ENCODE results near the gene LARGE1. TPM values are rescaled to one million over a fixed set of nuclear protein-coding genes. Genes with fewer than 3 reads are reported as not detected.

Gene LARGE1
- total RNA-seq, 1 experiment from 2014 or later, result 1.5 TPM

DNA sequence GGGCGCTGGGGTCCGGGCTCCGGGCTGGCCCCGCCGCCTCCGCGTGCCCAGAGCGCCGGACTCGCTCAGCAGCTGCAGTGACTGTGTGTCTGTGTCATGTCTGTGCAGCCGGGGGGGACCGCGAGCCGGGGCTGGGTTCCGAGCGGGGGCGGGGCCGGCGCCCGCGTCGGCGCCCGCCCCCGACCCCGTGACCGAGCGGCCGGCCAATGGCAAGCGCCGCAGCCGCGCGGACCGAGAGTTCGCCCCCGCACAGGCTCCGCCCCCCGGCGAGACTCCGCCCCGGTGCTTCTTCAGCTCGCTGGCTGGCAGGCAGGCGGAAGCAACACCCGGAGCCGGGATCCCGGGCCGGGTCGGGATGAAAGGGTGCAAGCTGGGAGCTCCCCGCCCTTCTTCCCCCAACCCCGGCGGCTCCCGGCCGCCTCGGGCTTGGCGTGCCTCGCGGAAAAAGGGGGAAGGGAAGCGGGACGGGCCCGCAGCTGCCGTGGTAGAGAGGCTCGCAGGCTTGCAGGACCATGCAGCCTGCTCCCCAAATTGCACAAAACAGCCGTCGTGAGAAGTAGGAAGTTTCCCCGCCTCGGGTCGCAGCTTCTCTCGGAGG is 750 bp upstream of the LARGE1 start:
- Histone ChIP-seq H4K20me1 (ENCODE audit: insufficient read depth) (no peaks in the 10 kb centered on the region), H3K4me1 (ENCODE audit: control insufficient read depth in 1 of 2, insufficient read depth in 2 of 2, low read length in 2 of 2) (peaks cover 0 to 7% of the 10 kb centered on the region in 2 experiments; a peak in 1 of 4 replicates), H3K9me2 (ENCODE audit: insufficient read depth) (no peaks in the 10 kb centered on the region), H2AFZ (ENCODE audit: low read depth, low read length, poor library complexity, severe bottlenecking) (no peak overlapping the region), H3K79me2 (ENCODE audit: insufficient read depth, low read length) (no peaks in the 10 kb centered on the region), H3K27ac (ENCODE audit: low read depth, low read length) (no peak overlapping the region), H3K36me3 (ENCODE audit: control insufficient read depth in 1 of 2, insufficient read depth in 2 of 2, low read length in 2 of 2) (no peaks in the 10 kb centered on the region), H3K4me3 (replicated peaks in 1 of 2; ENCODE audit: low read depth in 1 of 2, low read length in 2 of 2) (peak overlapping the region; percentile 26 to 42; a peak in 3 of 4 replicates), H3K4me2 (ENCODE audit: low read length) (peak overlapping the region; percentile 71), H3K9ac (ENCODE audit: low read length) (no peak overlapping the region), H3K27me3 (ENCODE audit: insufficient read depth, low read length) (0 out of 2 replicates have a peak, but pooled peaks cover 6% of the 10 kb centered on the region), H3K9me3 (ENCODE audit: control insufficient read depth in 1 of 2, insufficient read depth in 1 of 2, low read depth in 1 of 2, low read length in 2 of 2) (no peaks in the 10 kb centered on the region)
- intact Hi-C loops (cut with micrococcal nuclease), result loop anchor here (5.0 to 10.0 kb wide), 2 partner anchors 1101 to 1234 kb away; no protein-coding TSS in a partner anchor
- BruUV-seq (replicated peaks), result no TSS peak
- RAD21 ChIA-PET (ENCODE audit: low non-redundant PET in 1 of 2, low total read pairs in 2 of 2, uncharacterized antibody in 2 of 2, unreplicated experiment in 2 of 2), result interaction anchor here in 1 of 2 experiments (0.7 kb wide), 1 partner anchor 1236 kb away, joined by 3 read pairs; no protein-coding TSS in a partner anchor
- POLR2A ChIA-PET, result no interaction called here
- peak; percentile 92 for ATAC-seq
- peak; percentile 57 for DNase-seq (ENCODE audit: low read depth, low spot score)
- CTCF ChIA-PET, result no interaction called here
- TF ChIP-seq POLR2AphosphoS5 (IDR thresholded peaks at IDR 0.05; ENCODE audit: low read depth, low read length) (0 out of 2 replicates have a peak, but pooled peaks have one; percentile 26), SP1 (IDR thresholded peaks at IDR 0.05; ENCODE audit: low read depth) (no peak), EGR1 (IDR thresholded peaks at IDR 0.05; ENCODE audit: low read depth) (peak; percentile 74)

DNA sequence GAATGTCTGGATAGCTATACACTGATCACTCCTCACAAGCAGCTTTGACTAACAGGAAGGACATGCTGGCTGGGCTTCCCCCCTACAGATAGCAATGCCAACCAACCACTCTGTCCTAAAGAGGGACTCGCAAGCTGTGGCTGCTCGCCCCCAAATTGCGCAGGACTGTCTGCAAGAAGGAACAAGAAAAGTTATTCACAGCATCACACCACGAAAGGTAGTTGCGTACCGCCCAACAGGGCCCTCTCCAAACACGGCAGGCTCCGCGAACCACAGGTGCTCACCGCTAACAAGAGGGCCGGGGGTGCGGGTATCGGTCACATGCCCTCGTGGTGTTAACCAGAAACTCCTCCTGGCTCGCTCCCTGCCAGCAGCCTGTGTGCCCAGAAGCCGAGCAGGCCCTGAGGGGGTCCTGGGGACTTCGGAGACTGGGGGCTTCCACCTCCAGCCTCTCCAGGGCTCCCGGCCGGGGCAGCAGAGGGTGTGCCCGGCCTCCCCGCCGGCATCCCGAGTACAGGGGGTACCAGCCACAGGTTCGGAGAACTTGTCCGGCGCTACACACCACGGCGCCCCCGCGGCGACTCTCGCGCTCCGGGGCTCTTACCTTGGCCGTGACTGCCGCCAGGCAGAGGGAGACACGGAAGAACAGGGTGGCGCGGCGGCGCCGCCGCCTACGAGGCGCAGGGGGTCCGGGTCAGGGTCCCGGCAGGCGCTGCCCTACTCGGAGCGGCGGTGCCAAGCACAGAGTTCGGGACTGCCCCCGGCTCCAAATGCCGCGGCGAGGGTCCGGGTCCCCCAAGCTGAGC is 682 bp downstream of the LARGE1 start:
- Histone ChIP-seq H4K20me1 (ENCODE audit: insufficient read depth) (no peaks in the 10 kb centered on the region), H2AFZ (ENCODE audit: low read depth, low read length, poor library complexity, severe bottlenecking) (no peak overlapping the region), H3K4me2 (ENCODE audit: low read length) (peak overlapping the region; percentile 48), H3K9me3 (ENCODE audit: control insufficient read depth in 1 of 2, insufficient read depth in 1 of 2, low read depth in 1 of 2, low read length in 2 of 2) (no peaks in the 10 kb centered on the region), H3K4me3 (replicated peaks in 1 of 2; ENCODE audit: low read depth in 1 of 2, low read length in 2 of 2) (peak overlapping the region; percentile 16 to 33; a peak in 2 of 4 replicates), H3K27ac (ENCODE audit: low read depth, low read length) (no peak overlapping the region), H3K27me3 (ENCODE audit: insufficient read depth, low read length) (0 out of 2 replicates have a peak, but pooled peaks cover 6% of the 10 kb centered on the region), H3K9ac (ENCODE audit: low read length) (no peak overlapping the region), H3K9me2 (ENCODE audit: insufficient read depth) (no peaks in the 10 kb centered on the region), H3K36me3 (ENCODE audit: control insufficient read depth in 1 of 2, insufficient read depth in 2 of 2, low read length in 2 of 2) (no peaks in the 10 kb centered on the region), H3K79me2 (ENCODE audit: insufficient read depth, low read length) (no peaks in the 10 kb centered on the region), H3K4me1 (ENCODE audit: control insufficient read depth in 1 of 2, insufficient read depth in 2 of 2, low read length in 2 of 2) (peaks cover 0 to 7% of the 10 kb centered on the region in 2 experiments; a peak in 1 of 4 replicates)
- RAD21 ChIA-PET (ENCODE audit: low non-redundant PET in 1 of 2, low total read pairs in 2 of 2, uncharacterized antibody in 2 of 2, unreplicated experiment in 2 of 2), result no interaction called here
- BruUV-seq (replicated peaks), result no TSS peak
- POLR2A ChIA-PET, result no interaction called here
- CTCF ChIA-PET, result no interaction called here
- no peak for ATAC-seq
- DNase-seq (ENCODE audit: low read depth, low spot score), result no peak
- intact Hi-C loops (cut with micrococcal nuclease), result loop anchor here (5.0 to 10.0 kb wide), 2 partner anchors 1103 to 1235 kb away; no protein-coding TSS in a partner anchor
- TF ChIP-seq CEBPB (IDR thresholded peaks at IDR 0.05; ENCODE audit: low read depth) (no peak), ZFX (IDR thresholded peaks at IDR 0.05) (no peak), RAD21 (IDR thresholded peaks at IDR 0.05; ENCODE audit: low read depth) (no peak), SIN3A (IDR thresholded peaks at IDR 0.05; ENCODE audit: low read depth) (no peak), ELF1 (IDR thresholded peaks at IDR 0.05; ENCODE audit: borderline replicate concordance, low read depth) (no peak), EZH2phosphoT487 (IDR thresholded peaks at IDR 0.05; ENCODE audit: borderline replicate concordance) (no peak)
- TF ChIP-seq, protein P1, sequence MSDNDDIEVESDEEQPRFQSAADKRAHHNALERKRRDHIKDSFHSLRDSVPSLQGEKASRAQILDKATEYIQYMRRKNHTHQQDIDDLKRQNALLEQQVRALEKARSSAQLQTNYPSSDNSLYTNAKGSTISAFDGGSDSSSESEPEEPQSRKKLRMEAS (IDR thresholded peaks at IDR 0.05), result no peak
- TF ChIP-seq, protein P2, sequence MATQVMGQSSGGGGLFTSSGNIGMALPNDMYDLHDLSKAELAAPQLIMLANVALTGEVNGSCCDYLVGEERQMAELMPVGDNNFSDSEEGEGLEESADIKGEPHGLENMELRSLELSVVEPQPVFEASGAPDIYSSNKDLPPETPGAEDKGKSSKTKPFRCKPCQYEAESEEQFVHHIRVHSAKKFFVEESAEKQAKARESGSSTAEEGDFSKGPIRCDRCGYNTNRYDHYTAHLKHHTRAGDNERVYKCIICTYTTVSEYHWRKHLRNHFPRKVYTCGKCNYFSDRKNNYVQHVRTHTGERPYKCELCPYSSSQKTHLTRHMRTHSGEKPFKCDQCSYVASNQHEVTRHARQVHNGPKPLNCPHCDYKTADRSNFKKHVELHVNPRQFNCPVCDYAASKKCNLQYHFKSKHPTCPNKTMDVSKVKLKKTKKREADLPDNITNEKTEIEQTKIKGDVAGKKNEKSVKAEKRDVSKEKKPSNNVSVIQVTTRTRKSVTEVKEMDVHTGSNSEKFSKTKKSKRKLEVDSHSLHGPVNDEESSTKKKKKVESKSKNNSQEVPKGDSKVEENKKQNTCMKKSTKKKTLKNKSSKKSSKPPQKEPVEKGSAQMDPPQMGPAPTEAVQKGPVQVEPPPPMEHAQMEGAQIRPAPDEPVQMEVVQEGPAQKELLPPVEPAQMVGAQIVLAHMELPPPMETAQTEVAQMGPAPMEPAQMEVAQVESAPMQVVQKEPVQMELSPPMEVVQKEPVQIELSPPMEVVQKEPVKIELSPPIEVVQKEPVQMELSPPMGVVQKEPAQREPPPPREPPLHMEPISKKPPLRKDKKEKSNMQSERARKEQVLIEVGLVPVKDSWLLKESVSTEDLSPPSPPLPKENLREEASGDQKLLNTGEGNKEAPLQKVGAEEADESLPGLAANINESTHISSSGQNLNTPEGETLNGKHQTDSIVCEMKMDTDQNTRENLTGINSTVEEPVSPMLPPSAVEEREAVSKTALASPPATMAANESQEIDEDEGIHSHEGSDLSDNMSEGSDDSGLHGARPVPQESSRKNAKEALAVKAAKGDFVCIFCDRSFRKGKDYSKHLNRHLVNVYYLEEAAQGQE (IDR thresholded peaks at IDR 0.05; ENCODE audit: low read depth), result no peak
- TF ChIP-seq, protein P3, sequence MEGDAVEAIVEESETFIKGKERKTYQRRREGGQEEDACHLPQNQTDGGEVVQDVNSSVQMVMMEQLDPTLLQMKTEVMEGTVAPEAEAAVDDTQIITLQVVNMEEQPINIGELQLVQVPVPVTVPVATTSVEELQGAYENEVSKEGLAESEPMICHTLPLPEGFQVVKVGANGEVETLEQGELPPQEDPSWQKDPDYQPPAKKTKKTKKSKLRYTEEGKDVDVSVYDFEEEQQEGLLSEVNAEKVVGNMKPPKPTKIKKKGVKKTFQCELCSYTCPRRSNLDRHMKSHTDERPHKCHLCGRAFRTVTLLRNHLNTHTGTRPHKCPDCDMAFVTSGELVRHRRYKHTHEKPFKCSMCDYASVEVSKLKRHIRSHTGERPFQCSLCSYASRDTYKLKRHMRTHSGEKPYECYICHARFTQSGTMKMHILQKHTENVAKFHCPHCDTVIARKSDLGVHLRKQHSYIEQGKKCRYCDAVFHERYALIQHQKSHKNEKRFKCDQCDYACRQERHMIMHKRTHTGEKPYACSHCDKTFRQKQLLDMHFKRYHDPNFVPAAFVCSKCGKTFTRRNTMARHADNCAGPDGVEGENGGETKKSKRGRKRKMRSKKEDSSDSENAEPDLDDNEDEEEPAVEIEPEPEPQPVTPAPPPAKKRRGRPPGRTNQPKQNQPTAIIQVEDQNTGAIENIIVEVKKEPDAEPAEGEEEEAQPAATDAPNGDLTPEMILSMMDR (IDR thresholded peaks at IDR 0.05 in 2 of 3, conservative IDR thresholded peaks at IDR 0.05 in 1 of 3; ENCODE audit: borderline replicate concordance in 1 of 3, insufficient read depth in 1 of 3, low read depth in 2 of 3, low read length in 2 of 3), result no peak
- TF ChIP-seq, protein P4, sequence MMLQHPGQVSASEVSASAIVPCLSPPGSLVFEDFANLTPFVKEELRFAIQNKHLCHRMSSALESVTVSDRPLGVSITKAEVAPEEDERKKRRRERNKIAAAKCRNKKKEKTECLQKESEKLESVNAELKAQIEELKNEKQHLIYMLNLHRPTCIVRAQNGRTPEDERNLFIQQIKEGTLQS (IDR thresholded peaks at IDR 0.05), result no peak
